ENCODE measurements around the gene CEP295NL. TPM values are rescaled to one million over a fixed set of nuclear protein-coding genes. Genes with fewer than 3 reads are reported as not detected.

Gene CEP295NL
- total and polyA plus RNA-seq, 2 of the 13 experiments (the other 11 are each of a cell fraction or from before 2014, with no cell fraction given): not detected

DNA sequence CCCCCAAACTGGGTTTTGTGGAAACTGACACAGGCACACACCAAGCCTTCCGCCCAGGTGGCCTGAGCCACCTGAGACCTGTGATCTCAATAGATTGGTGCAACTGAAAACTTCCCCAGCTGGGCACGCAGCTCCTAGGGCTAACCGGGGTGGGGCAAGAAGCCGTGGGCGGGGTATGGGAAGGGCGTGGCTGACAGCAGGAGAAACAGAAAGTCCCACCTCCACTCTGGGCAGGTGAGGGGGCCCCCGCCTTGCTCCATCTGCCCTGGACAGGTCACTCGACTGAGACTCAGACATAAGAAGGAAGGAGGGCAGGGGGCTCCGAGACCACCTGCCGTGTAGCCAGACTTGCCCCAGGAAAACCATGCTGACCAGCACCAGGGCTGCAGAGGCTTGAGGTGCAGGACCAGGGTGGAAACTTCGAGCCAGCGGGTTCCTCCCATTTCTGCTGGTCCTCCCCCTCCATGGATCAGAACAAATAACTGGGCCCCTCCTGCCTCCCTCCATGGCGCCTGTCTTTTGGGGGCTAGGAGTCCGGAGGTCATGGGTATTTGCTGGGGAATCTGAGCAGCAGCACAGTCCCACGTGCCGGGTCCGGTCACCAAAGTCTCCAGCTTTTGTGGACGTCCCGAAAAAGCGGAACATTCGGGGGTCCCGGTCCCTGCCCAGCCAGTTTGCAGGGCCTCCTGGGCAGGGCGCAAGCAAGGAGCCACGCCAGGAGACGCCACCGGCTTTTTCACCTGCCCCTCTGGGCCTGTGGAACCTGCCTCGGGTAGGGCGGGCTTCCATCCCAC, 20.9 kb upstream of the CEP295NL start (continued):
- TF ChIP-seq, protein P1, sequence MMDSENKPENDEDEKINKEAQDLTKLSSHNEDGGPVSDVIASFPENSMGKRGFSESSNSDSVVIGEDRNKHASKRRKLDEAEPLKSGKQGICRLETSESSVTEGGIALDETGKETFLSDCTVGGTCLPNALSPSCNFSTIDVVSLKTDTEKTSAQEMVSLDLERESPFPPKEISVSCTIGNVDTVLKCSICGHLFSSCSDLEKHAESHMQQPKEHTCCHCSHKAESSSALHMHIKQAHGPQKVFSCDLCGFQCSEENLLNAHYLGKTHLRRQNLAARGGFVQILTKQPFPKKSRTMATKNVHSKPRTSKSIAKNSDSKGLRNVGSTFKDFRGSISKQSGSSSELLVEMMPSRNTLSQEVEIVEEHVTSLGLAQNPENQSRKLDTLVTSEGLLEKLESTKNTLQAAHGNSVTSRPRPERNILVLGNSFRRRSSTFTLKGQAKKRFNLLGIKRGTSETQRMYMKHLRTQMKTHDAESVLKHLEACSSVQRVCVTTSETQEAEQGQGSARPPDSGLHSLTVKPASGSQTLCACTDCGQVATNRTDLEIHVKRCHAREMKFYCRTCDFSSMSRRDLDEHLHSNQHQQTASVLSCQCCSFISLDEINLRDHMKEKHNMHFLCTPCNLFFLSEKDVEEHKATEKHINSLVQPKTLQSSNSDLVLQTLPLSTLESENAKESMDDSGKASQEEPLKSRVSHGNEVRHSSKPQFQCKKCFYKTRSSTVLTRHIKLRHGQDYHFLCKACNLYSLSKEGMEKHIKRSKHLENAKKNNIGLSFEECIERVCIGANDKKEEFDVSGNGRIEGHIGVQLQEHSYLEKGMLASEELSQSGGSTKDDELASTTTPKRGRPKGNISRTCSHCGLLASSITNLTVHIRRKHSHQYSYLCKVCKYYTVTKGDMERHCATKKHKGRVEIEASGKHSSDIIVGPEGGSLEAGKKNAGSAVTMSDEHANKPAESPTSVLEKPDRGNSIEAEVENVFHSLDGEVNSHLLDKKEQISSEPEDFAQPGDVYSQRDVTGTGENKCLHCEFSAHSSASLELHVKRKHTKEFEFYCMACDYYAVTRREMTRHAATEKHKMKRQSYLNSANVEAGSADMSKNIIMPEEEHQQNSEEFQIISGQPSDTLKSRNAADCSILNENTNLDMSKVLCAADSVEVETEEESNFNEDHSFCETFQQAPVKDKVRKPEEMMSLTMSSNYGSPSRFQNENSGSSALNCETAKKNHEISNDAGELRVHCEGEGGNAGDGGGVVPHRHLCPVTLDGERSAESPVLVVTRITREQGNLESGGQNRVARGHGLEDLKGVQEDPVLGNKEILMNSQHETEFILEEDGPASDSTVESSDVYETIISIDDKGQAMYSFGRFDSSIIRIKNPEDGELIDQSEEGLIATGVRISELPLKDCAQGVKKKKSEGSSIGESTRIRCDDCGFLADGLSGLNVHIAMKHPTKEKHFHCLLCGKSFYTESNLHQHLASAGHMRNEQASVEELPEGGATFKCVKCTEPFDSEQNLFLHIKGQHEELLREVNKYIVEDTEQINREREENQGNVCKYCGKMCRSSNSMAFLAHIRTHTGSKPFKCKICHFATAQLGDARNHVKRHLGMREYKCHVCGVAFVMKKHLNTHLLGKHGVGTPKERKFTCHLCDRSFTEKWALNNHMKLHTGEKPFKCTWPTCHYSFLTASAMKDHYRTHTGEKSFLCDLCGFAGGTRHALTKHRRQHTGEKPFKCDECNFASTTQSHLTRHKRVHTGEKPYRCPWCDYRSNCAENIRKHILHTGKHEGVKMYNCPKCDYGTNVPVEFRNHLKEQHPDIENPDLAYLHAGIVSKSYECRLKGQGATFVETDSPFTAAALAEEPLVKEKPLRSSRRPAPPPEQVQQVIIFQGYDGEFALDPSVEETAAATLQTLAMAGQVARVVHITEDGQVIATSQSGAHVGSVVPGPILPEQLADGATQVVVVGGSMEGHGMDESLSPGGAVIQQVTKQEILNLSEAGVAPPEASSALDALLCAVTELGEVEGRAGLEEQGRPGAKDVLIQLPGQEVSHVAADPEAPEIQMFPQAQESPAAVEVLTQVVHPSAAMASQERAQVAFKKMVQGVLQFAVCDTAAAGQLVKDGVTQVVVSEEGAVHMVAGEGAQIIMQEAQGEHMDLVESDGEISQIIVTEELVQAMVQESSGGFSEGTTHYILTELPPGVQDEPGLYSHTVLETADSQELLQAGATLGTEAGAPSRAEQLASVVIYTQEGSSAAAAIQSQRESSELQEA (CRISPR knock-in tag; IDR thresholded peaks at IDR 0.05; ENCODE audit: not compliant biosample characterization): peak; percentile 25
- TF ChIP-seq ZEB1 (IDR thresholded peaks at IDR 0.05; ENCODE audit: insufficient replicate concordance, low read depth) (no peak), ZNF841 (CRISPR knock-in tag; IDR thresholded peaks at IDR 0.05; ENCODE audit: borderline replicate concordance) (no peak), HBP1 (CRISPR knock-in tag; IDR thresholded peaks at IDR 0.05; ENCODE audit: low read depth) (no peak), ZNF891 (CRISPR knock-in tag; IDR thresholded peaks at IDR 0.05) (0 out of 2 replicates have a peak, but pooled peaks have one; percentile 41), NRL (CRISPR knock-in tag; IDR thresholded peaks at IDR 0.05; ENCODE audit: borderline replicate concordance) (0 out of 2 replicates have a peak, but pooled peaks have one; percentile 18), ZNF225 (CRISPR knock-in tag; IDR thresholded peaks at IDR 0.05) (no peak), ZNF496 (CRISPR knock-in tag; IDR thresholded peaks at IDR 0.05; ENCODE audit: insufficient replicate concordance) (no peak), ZNF101 (CRISPR knock-in tag; IDR thresholded peaks at IDR 0.05; ENCODE audit: borderline replicate concordance, low read depth) (no peak), IKZF4 (CRISPR knock-in tag; IDR thresholded peaks at IDR 0.05; ENCODE audit: borderline replicate concordance, low read depth, not compliant biosample characterization) (no peak), CEBPB (IDR thresholded peaks at IDR 0.05; ENCODE audit: borderline replicate concordance, low read depth, low read length) (no peak)
- TF ChIP-seq, protein P2, sequence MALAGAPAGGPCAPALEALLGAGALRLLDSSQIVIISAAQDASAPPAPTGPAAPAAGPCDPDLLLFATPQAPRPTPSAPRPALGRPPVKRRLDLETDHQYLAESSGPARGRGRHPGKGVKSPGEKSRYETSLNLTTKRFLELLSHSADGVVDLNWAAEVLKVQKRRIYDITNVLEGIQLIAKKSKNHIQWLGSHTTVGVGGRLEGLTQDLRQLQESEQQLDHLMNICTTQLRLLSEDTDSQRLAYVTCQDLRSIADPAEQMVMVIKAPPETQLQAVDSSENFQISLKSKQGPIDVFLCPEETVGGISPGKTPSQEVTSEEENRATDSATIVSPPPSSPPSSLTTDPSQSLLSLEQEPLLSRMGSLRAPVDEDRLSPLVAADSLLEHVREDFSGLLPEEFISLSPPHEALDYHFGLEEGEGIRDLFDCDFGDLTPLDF (CRISPR knock-in tag; IDR thresholded peaks at IDR 0.05): no peak
- TF ChIP-seq, protein P3, sequence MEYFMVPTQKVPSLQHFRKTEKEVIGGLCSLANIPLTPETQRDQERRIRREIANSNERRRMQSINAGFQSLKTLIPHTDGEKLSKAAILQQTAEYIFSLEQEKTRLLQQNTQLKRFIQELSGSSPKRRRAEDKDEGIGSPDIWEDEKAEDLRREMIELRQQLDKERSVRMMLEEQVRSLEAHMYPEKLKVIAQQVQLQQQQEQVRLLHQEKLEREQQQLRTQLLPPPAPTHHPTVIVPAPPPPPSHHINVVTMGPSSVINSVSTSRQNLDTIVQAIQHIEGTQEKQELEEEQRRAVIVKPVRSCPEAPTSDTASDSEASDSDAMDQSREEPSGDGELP (IDR thresholded peaks at IDR 0.05; ENCODE audit: borderline replicate concordance, low read depth): no peak
- TF ChIP-seq, protein P4, sequence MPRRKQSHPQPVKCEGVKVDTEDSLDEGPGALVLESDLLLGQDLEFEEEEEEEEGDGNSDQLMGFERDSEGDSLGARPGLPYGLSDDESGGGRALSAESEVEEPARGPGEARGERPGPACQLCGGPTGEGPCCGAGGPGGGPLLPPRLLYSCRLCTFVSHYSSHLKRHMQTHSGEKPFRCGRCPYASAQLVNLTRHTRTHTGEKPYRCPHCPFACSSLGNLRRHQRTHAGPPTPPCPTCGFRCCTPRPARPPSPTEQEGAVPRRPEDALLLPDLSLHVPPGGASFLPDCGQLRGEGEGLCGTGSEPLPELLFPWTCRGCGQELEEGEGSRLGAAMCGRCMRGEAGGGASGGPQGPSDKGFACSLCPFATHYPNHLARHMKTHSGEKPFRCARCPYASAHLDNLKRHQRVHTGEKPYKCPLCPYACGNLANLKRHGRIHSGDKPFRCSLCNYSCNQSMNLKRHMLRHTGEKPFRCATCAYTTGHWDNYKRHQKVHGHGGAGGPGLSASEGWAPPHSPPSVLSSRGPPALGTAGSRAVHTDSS (CRISPR knock-in tag; conservative IDR thresholded peaks at IDR 0.05): no peak

Data from HepG2 (cell line).